NCI-H345 (cell line): ENCODE results near the gene FITM2.

Experiments used
- DNase-seq: peaks from one replicate; lab custom pipeline; 2025; lab: John Stamatoyannopoulos, UW

Gene FITM2

GRCh38 chr20:44280387-44280786 is 30.6 kb downstream of the FITM2 start:
- no peak for DNase-seq

GRCh38 chr20:44279228-44279627 is 31.8 kb downstream of the FITM2 start:
- no peak for DNase-seq

GRCh38 chr20:44274303-44275017 is 36.5 kb downstream of the FITM2 start:
- DNase-seq, result no peak

- no peak for DNase-seq
Observed at GRCh38 chr20:44273231-44274215, 37.5 kb downstream of the FITM2 start.

GRCh38 chr20:44271915-44272663 is 38.9 kb downstream of the FITM2 start:
- peak; percentile 28 for DNase-seq

- DNase-seq, result no peak
Observed at GRCh38 chr20:44268802-44269201, 42.2 kb downstream of the FITM2 start.

- DNase-seq, result no peak
Observed at GRCh38 chr20:44264287-44264686, 46.7 kb downstream of the FITM2 start.

GRCh38 chr20:44258226-44258890 is 52.6 kb downstream of the FITM2 start:
- no peak for DNase-seq

GRCh38 chr20:44256961-44257360 is 54.0 kb downstream of the FITM2 start:
- DNase-seq, result no peak

GRCh38 chr20:44255942-44256341 is 55.1 kb downstream of the FITM2 start:
- no peak for DNase-seq

GRCh38 chr20:44254073-44254472 is 56.9 kb downstream of the FITM2 start:
- no peak for DNase-seq

- no peak for DNase-seq
Observed at GRCh38 chr20:44253528-44253927, 57.5 kb downstream of the FITM2 start.
